Activated B cell treated with CpG ODN at 0.5 μM for 24 hours (primary cell): ENCODE measurements around the gene LRRC31. TPM values are rescaled to one million over a fixed set of nuclear protein-coding genes. Genes with fewer than 3 reads are reported as not detected.

Source experiments
- ATAC-seq: fragments of 200-7000 bp; cut with Tn5 transposase; one replicate; pipeline ENCODE4 v1.10.0; 2021; ENCODE audit warnings: low read depth, mild to moderate bottlenecking, moderate library complexity
- CTCF ChIA-PET: fragments of 350-600 bp; sonication (Branson Sonifier 250); formaldehyde crosslinking; loops from one replicate; lab custom pipeline; 2021; ENCODE audit warnings: antibody characterized with exemption; lab: Charles Lee
- POLR2A ChIA-PET: fragments of 350-600 bp; sonication (Branson Sonifier 250); formaldehyde crosslinking; loops from one replicate; lab custom pipeline; 2021; ENCODE audit warnings: antibody characterized with exemption; lab: Charles Lee
- DNase-seq: peaks from one replicate; pipeline ENCODE4 v3.0.0; 2022
- H3K27ac Mint-ChIP-seq: one replicate; pipeline ENCODE4 v1.8.0; 2020; ENCODE audit warnings: mixed read lengths
- H3K27me3 Mint-ChIP-seq: one replicate; pipeline ENCODE4 v1.8.0; 2021; ENCODE audit warnings: mixed read lengths
- H3K36me3 Mint-ChIP-seq: one replicate; pipeline ENCODE4 v1.8.0; 2021; ENCODE audit warnings: low read depth, mixed read lengths
- H3K4me1 Mint-ChIP-seq: one replicate; pipeline ENCODE4 v1.8.0; 2021; ENCODE audit warnings: mixed read lengths
- H3K4me3 Mint-ChIP-seq: one replicate; pipeline ENCODE4 v1.8.0; 2020; ENCODE audit warnings: mild to moderate bottlenecking, mixed read lengths
- H3K9me3 Mint-ChIP-seq: one replicate; pipeline ENCODE4 v1.8.0; 2020; ENCODE audit warnings: mixed read lengths
- CTCF ChIP-seq: fragments of 200-600 bp; IDR thresholded peaks from one replicate; pipeline ENCODE4 v1.8.0; 2022; ENCODE audit warnings: antibody characterized with exemption, mild to moderate bottlenecking
- intact Hi-C: fragments of 100-400 bp; cut with micrococcal nuclease; formaldehyde crosslinking; loops from one replicate; pipeline ENCODE4 v1.15.1; 2024
- total RNA-seq: library from RNA; stranded (reverse); gene quantifications from 2 replicates; pipeline ENCODE4 v1.2.3, GENCODE V29; 2022

The LRRC31 gene
- total RNA-seq, 1 donor from 2014 or later: not detected

GRCh38 chr3:169857811-169858210 lies 11.9 kb downstream of the LRRC31 start:
- Mint-ChIP-seq H3K36me3 (no peaks in the 10 kb centered on the region), H3K27ac (no peak overlapping the region), H3K4me1 (no peaks in the 10 kb centered on the region), H3K4me3 (no peak overlapping the region), H3K9me3 (no peaks in the 10 kb centered on the region), H3K27me3 (no peaks in the 10 kb centered on the region)
- ATAC-seq (no peak), DNase-seq (no peak)
- ChIA-PET CTCF (no interaction called here), POLR2A (interaction anchor here (0.8 kb wide), 1 partner anchor 11 kb away, joined by 3 read pairs; no protein-coding TSS in a partner anchor)
- intact Hi-C loops: no loop called here
- no peak for TF ChIP-seq CTCF

- ChIA-PET POLR2A (no interaction called here), CTCF (no interaction called here)
- Mint-ChIP-seq H3K9me3 (no peaks in the 10 kb centered on the region), H3K27ac (no peak overlapping the region), H3K27me3 (no peaks in the 10 kb centered on the region), H3K4me3 (no peak overlapping the region), H3K4me1 (peaks cover 3% of the 10 kb centered on the region), H3K36me3 (no peaks in the 10 kb centered on the region)
- no peak for DNase-seq
- no peak for ATAC-seq
- intact Hi-C loops: no loop called here
- no peak for TF ChIP-seq CTCF
Measured at GRCh38 chr3:169855514-169855913, 14.2 kb downstream of the LRRC31 start.

GRCh38 chr3:169850618-169851017 lies 19.1 kb downstream of the LRRC31 start:
- Mint-ChIP-seq H3K27ac (no peak overlapping the region), H3K27me3 (no peaks in the 10 kb centered on the region), H3K36me3 (no peaks in the 10 kb centered on the region), H3K9me3 (no peaks in the 10 kb centered on the region), H3K4me3 (no peak overlapping the region), H3K4me1 (peaks cover 39% of the 10 kb centered on the region)
- DNase-seq: no peak
- intact Hi-C loops: no loop called here
- CTCF ChIA-PET: interaction anchor here (1.0 kb wide), 1 partner anchor 13 kb away, joined by 3 read pairs; no protein-coding TSS in a partner anchor
- ATAC-seq: no peak
- no peak for TF ChIP-seq CTCF
- POLR2A ChIA-PET: interaction anchor here (0.6 kb wide), 1 partner anchor 315 kb away, joined by 4 read pairs; no protein-coding TSS in a partner anchor

GRCh38 chr3:169848741-169849140 lies 21.0 kb downstream of the LRRC31 start:
- POLR2A ChIA-PET: interaction anchor here (0.8 to 1.4 kb wide), 2 partner anchors 13 kb away, joined by 7 read pairs; no protein-coding TSS in a partner anchor
- Mint-ChIP-seq H3K27ac (peak overlapping the region; percentile 92), H3K4me3 (no peak overlapping the region), H3K4me1 (peaks cover 44% of the 10 kb centered on the region), H3K9me3 (no peaks in the 10 kb centered on the region), H3K27me3 (no peaks in the 10 kb centered on the region), H3K36me3 (no peaks in the 10 kb centered on the region)
- TF ChIP-seq CTCF: no peak
- ATAC-seq (no peak), DNase-seq (no peak)
- CTCF ChIA-PET: no interaction called here
- intact Hi-C loops: no loop called here

GRCh38 chr3:169847896-169848295 lies 21.8 kb downstream of the LRRC31 start:
- H3K4me1 Mint-ChIP-seq: peaks cover 52% of the 10 kb centered on the region
- ChIA-PET POLR2A (interaction anchor here (1.4 to 4.3 kb wide), 2 partner anchors 12 to 75 kb away, joined by 7 to 28 read pairs; partner anchors contain the start of gene MYNN), CTCF (interaction anchor here (0.7 to 1.8 kb wide), 3 partner anchors 15 to 89 kb away, joined by 3 to 13 read pairs (median 3); partner anchors contain the start of genes LRRC34 and LRRIQ4)
- no peak for DNase-seq
- intact Hi-C loops: loop anchor here (2.0 kb wide), 2 partner anchors 207 to 509 kb away; partner anchors contain the start of gene SKIL
- H3K27ac Mint-ChIP-seq: peak overlapping the region; percentile 92
- H3K9me3 Mint-ChIP-seq: peaks cover 3% of the 10 kb centered on the region
- no peak overlapping the region for H3K4me3 Mint-ChIP-seq
- no peak for ATAC-seq
- H3K36me3 Mint-ChIP-seq: no peaks in the 10 kb centered on the region
- no peaks in the 10 kb centered on the region for H3K27me3 Mint-ChIP-seq
- TF ChIP-seq CTCF: no peak
